Stimulated activated CD4-positive, alpha-beta T cell treated with anti-CD3 and anti-CD28 coated beads, Interleukin-15, amount 100 ng/mL, for 1 hour (primary cell): ENCODE results near the gene IQCN.

Experiments used
- DNase-seq, 2 donors: peaks; one replicate each; pipeline ENCODE4 v3.0.0-alpha.2; 2020; ENCODE audit warnings: low read depth in 1 of 2, low spot score in 1 of 2

IQCN gene

DNA sequence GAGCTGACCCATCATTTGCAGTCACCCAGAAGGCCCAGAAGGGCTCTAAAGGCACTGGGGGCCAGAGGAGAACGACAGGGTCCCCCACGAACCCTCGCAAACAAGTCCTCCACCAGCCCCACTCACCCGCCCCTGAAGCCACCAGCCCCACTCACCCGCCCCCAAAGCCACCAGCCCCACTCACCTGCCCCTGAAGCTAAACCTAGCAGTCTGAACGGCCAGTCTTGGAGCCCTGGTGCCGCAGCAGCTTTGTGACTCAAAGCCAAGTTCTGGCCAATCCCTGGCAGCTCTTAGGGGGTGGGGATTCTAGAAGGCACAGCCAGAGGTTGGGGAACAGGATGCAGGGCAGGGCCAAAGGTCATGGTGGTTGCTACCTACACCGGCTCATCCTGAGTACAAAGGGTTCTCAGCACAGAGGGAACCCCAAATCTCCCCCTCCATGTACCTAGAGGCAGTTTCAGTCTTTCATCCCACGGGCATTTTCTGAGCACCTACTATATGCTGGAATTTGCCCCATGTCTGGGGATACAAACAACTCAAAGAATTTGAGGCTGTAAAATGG, at the start of gene IQCN:
Gene IQCN, minus strand, starts transcription at position 234 of the 562 bp plus-strand sequence. CDS start 4,974 bp downstream, outside the sequence.
- no peak for DNase-seq

DNA sequence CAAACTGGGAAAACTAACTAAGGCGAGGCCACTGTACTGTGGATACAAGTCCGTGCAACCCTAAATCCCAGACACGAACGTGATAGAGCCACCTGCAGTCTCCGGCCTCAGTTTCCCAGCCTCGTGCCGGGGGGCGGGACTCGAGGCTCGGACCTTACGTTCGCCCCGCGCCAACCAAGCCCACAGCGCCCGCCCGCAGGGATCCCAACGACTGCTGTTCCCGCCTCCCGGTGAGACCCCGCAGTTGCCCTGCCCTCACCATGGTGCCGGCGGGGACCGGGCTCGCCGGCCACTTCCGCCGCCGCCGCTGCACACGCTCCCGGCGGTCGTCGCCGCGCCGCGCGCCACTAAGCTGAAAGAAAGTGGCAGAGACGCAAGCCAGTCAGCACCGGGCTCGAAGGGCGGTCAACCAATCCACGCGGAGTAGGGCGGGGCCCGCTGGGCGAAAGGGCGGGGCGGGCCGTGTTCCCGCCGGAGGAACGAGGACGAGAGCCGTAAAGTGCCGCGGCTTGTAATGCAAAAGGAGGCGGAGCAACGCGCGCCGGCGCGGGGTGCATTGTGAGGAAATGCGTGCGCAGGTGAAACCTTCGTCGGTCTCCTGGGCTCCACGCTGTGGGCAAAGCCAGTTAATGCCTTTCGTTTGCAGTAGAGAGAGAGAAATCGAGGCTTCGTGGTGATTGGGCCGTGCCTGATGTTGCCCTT, 48.7 kb upstream of the IQCN start, which contains the start of gene LSM4:
Gene LSM4, minus strand, starts transcription at position 318 of the 702 bp plus-strand sequence. Its CDS starts 56 bp downstream, at position 262.
- peak; percentile 98 to 99 for DNase-seq

- no peak for DNase-seq
Observed at GRCh38 chr19:18322318-18322758, 48.1 kb upstream of the IQCN start.

GRCh38 chr19:18321734-18322102, 47.5 kb upstream of the IQCN start:
- no peak for DNase-seq

- DNase-seq = no peak
Observed at GRCh38 chr19:18320865-18321733, 46.8 kb upstream of the IQCN start.

DNA sequence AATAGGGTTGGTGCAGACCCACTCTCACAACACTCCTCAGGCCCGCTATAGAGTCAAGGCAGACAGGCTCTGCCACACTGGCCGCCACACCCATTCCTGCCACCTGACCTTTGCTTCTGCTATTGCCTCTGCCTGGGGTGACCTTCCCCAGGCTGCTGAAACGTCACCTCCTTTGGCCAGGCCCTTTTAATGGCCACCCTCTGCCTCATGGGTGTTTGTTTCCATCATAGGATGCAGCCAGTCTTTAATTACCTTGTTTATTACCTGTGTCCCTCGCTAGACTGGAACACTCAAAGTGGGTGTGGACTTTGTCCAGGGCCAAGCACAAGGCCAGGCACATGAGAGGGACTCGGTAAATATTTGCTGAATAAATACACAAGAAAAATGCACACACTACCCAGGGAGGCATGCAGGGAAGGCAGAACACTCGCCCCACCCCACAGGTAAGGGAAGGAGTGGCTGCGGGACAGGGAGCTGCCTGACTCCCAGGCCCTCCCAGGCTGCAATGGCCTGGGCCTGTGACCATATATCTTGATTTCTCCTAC, 45.4 kb upstream of the IQCN start:
- DNase-seq = no peak

- no peak for DNase-seq
Observed at GRCh38 chr19:18317961-18318800, 43.9 kb upstream of the IQCN start.

- DNase-seq = no peak
Observed at GRCh38 chr19:18313398-18313797, 39.1 kb upstream of the IQCN start.

DNA sequence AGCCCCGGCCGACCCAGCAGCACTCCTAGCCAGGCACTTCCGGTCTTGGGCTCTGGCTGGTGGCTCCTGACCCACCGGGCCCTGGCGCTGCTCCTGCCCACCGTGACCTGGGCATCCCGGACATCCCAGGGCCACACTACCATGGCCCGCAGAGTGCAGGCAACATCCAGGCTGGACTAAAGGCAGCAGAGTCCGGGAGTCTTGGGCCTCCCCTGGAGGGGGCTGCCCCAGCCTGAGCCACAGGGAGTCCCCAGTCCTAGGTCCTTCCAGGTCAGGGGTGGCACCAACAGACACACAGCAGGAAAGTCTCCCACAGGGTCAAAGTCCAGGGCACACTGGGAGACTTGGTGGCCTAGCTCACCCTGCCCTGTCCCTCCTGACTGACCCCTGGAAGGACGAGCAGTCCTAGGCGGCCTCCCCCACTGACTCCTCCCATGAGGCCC, 37.9 kb upstream of the IQCN start:
- DNase-seq = no peak

DNA sequence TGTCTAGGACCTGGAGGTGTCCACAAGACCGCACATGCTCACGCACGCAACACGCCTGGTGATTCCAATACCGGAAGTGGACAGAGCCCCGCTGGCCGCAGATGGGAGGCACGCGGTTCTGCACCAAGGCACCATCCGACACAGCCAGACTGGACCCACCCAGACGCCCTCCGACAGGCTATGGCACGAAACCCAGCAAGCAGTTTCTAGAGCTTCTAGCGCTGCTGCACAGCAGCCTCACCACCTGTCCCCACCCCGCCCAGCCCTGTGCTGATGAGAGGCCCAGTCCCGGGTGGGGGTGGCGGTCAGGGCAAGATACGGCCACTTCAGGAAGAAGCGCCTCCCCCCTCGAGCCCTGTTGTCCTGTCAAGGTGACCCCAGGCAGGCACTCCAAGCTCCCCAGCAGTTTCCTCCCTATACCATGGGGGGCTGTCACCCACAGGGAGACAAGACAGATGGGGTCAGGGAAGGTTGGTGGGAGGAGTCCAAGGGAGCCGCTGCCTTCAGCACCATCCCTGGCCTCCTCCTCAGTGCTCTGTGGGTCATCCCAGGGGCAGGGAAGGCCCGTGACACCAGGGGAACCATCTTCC, 37.3 kb upstream of the IQCN start:
- no peak for DNase-seq

- no peak for DNase-seq
Observed at GRCh38 chr19:18310966-18311365, 36.7 kb upstream of the IQCN start.

GRCh38 chr19:18310118-18310909, 36.1 kb upstream of the IQCN start:
- no peak for DNase-seq

DNA sequence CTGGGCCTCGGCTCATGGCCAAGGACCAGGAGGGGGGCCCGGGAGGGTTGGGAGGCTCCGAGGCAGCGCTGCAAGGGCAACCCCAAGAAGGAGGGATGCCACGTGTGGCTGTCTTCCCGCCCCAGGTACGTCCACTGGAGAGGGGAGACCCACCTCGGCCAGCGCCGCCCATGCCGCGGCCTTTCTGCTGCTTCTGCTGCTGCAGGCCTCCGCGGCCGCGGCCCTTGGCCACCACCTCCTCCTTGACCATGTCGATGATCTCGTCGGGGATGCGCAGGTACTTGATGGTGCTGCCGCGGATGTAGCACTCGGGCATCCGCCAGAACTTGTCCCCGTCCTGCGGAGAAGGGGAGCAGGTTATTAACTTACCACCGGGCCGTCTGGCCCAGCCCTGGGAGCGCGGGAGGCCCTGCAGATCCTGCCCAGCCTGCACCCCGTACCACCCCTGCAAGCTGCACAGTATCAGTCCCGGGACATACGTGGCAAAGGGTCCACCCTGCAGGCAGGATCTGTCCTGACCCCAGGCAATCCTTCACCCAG, 35.3 kb upstream of the IQCN start:
- no peak for DNase-seq

- no peak for DNase-seq
Observed at GRCh38 chr19:18308948-18309325, 34.7 kb upstream of the IQCN start.

- no peak for DNase-seq
Observed at GRCh38 chr19:18308051-18308947, 34.0 kb upstream of the IQCN start.

GRCh38 chr19:18307271-18307681, 33.0 kb upstream of the IQCN start:
- no peak for DNase-seq

DNA sequence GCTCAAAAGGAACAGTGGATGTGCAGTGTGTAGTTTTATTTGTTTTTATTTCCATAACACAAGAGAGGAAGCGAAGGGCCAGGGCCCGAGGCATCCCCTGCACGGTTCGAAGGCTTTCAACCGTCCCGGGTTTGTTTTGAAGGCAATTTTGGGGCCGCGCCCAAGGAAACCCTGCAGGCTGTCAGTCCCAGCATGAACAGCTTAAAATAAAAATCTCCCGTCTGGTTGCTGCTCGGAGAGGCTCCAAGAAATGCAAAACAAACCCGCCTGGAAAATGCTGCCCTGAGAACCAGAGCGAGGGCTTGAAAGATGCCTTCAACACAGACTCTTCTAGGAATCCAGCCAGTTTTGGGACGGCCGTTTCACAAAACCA, 32.6 kb upstream of the IQCN start:
- DNase-seq = no peak

DNA sequence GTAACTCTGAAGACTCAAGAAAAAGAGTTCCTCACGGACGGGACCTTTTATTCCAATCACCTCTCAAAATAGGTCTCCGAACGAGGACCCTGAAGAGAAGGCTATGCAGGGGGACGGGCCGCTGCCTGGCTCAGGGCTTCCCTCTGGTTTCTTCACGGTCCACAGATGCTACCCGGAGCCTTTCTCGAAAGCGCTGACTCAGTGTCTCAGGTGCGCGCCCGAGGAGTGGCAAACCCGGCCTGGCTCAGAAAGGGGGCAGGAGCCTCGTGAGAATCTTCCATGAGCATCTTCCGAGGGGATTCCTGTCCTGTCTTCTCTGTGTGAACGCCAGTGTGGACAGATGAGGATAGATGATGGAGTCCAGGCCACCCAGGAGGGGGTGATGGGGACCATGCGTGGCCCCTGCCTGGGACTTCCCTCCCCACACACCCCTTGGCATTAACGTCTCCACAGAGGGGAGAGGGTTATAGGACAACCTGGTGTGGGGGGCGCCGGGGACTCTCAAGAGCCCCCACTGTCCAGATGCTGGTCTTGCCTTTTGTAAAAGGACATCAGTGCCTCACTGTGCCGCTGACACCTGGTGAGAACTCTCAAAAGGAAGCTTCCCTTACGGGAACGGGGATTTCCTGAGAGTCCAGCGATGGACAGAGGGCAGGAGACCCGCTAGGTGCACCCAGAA, 32.1 kb upstream of the IQCN start:
- no peak for DNase-seq
